ENCODE data around the gene DDB1.

The DDB1 gene

DNA sequence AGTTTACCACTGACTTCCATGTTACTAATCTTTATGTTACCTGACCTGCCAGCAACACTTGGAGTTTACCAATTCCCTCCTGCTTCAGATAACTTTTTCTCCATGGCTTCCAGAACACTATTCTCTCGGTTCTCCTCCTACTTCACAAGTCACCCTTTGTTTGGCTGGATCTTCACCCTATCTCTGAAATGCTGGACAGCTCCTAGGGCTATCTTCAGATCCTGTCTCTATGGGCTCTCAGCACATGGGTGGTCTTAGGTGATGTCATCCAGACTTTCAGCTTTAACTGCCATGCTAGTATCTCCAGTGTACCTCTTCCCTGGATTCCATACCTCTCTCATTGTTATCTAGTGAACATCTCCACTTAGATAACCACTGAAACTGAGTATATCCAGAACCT, 25.6 kb downstream of the DDB1 start:
- TF ChIP-seq, protein P1, sequence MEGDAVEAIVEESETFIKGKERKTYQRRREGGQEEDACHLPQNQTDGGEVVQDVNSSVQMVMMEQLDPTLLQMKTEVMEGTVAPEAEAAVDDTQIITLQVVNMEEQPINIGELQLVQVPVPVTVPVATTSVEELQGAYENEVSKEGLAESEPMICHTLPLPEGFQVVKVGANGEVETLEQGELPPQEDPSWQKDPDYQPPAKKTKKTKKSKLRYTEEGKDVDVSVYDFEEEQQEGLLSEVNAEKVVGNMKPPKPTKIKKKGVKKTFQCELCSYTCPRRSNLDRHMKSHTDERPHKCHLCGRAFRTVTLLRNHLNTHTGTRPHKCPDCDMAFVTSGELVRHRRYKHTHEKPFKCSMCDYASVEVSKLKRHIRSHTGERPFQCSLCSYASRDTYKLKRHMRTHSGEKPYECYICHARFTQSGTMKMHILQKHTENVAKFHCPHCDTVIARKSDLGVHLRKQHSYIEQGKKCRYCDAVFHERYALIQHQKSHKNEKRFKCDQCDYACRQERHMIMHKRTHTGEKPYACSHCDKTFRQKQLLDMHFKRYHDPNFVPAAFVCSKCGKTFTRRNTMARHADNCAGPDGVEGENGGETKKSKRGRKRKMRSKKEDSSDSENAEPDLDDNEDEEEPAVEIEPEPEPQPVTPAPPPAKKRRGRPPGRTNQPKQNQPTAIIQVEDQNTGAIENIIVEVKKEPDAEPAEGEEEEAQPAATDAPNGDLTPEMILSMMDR (IDR thresholded peaks at IDR 0.05; ENCODE audit: insufficient read depth, low read depth, low read length, missing control alignments), result no peak
- no peak overlapping the region for H3K4me3 ChIP-seq (ENCODE audit: low read length)
- DNase-seq (ENCODE audit: low read depth), result no peak

DNA sequence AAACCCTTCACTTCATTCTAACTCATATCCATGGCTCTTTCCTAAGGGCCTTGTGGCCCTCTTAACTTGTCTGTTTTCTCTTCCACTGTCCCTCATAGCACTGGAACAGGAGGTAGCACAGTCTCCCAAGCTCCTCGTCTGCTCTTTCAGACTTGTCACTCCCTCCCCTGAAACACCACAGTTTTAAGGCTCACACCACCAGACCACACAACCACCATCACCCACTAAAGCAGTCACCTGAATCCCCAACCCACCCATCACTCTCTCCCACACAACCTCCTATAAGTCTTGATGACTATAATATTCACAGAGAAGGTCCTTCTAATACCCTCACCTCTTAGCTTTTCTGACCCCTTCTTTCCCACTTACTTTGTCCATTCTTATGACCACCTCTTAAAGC, 26.7 kb downstream of the DDB1 start:
- TF ChIP-seq, protein P1 (IDR thresholded peaks at IDR 0.05; ENCODE audit: insufficient read depth, low read depth, low read length, missing control alignments), result no peak

DNA sequence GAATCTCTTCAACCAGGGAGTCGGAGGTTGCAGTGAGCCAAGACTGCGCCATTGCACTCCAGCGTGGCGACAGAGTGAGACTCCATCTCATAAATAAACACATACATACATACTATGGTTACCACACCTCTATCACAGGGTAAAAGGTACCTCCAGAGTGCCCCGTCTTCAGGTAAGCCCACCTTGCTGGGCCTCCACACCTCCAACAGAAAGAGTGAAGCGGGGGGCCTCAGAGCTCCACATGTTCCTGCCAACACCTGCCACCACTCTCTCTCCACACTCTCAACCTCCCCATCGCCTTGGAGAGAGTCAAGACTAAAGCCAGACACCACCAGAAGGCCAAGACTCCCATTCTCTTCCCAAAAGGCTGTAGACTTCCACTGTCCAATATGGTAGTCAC, 27.5 kb downstream of the DDB1 start:
- TF ChIP-seq, protein P1 (IDR thresholded peaks at IDR 0.05; ENCODE audit: insufficient read depth, low read depth, low read length, missing control alignments), result no peak
- no peak for DNase-seq (ENCODE audit: low read depth)
- no peak overlapping the region for H3K4me3 ChIP-seq (ENCODE audit: low read length)

More for the DNA sequence above, 26.7 kb downstream of the DDB1 start:
- no peak for DNase-seq (ENCODE audit: low read depth)
- no peak overlapping the region for H3K4me3 ChIP-seq (ENCODE audit: low read length)

DNA sequence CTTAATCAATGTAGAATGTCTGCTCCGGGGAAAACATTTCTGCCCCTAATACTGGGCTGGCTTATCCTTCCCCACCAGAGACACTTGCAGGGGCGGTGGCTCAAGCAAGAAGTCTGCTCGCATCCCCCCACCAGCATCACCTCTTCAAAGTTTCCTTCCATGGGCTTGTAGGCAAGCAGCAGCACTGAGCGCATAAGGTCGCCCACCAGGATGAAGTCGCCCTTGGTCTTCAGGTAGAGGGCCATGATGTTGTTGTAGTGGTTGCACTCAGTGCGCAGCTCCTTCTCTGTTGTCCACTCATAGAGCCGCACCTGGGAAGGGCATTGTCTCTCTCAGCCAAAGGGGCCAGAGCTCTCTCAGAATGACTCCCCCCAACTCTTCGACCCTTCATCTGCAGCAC, 29.2 kb downstream of the DDB1 start:
- TF ChIP-seq, protein P1 (IDR thresholded peaks at IDR 0.05; ENCODE audit: insufficient read depth, low read depth, low read length, missing control alignments), result no peak
- H3K4me3 ChIP-seq (ENCODE audit: low read length), result no peak overlapping the region
- DNase-seq (ENCODE audit: low read depth), result no peak

DNA sequence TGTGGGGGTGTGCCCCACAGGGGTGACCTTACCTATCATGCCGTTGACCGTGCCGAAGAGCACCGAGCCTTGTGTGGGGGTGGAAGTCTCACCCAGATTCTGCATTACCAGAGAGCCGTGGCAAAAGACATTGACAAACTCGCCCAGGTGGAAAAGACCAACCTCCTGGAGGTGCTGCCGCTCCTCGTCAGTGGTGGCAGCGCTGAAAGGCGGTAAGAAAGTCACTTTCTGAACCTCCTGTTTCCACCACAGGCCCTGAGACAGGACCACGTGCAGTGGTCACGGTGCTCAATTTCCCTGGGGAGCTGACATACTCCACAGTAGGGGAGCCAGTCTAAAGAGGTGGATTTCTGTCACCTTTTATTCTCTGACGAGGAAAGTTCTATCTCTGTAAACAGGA, 30.4 kb downstream of the DDB1 start:
- no peak for DNase-seq (ENCODE audit: low read depth)
- TF ChIP-seq, protein P1 (IDR thresholded peaks at IDR 0.05; ENCODE audit: insufficient read depth, low read depth, low read length, missing control alignments), result no peak

DNA sequence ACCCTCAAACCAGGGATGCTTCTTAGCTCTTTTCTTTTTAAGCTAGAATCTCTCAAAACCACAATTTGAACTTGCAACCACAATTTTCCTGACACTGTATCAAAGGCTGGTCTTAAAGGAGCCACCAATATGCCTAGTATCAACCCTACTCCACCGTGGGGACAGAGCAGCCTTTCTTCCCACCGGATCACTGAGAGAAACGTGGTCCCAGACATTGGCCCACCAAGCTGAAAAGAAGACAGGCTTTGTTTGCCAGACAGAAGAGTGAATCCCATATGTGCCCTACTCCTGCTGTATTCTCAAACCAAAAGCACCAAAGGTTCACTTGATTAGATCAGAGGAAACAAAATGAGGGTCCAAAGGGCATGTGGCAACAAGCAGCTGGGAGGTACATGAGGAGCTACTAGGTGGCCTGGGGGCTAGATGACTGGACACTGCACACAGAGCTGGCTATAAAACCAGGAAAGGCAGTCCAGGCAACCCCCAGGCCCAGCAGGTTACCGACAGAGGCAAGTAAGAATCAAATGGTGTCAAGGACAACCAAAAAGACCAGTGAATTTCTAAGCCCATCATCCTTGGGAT, 34.2 kb downstream of the DDB1 start:
- DNase-seq (ENCODE audit: low read depth), result peak; percentile 19
- TF ChIP-seq, protein P1 (IDR thresholded peaks at IDR 0.05; ENCODE audit: insufficient read depth, low read depth, low read length, missing control alignments), result no peak
- no peak overlapping the region for H3K4me3 ChIP-seq (ENCODE audit: low read length)

More for the DNA sequence above, 30.4 kb downstream of the DDB1 start:
- no peak overlapping the region for H3K4me3 ChIP-seq (ENCODE audit: low read length)

DNA sequence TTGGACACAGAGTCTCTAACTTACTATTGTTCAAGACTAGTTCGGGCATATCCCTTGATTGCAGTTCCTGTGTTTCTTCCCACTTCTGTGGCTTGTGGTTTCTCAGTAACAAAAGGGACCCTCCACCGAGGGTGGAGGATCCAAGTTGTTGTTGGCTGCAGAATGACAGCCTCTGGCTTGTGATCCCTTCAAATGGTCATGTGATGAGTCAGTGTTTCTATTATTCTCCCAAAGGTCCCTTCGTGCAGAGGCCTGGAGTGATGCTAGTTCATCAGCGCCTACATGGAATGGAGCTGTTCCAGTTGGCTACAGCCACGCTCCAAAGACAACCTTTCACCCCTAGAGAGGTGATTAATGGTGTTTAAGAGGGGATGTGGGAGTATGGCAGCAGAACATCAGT, 35.2 kb downstream of the DDB1 start:
- peak; percentile 89 for DNase-seq (ENCODE audit: low read depth)
- TF ChIP-seq, protein P1 (IDR thresholded peaks at IDR 0.05; ENCODE audit: insufficient read depth, low read depth, low read length, missing control alignments), result no peak
- no peak overlapping the region for H3K4me3 ChIP-seq (ENCODE audit: low read length)
